Pancreas (tissue), 10 donors: ENCODE measurements around the gene ATF5. TPM values are rescaled to one million over a fixed set of nuclear protein-coding genes. Genes with fewer than 3 reads are reported as not detected.

ENCODE experiments used
- ATAC-seq, 4 donors: fragments of 200-7000 bp; cut with Tn5 transposase; one replicate each; pipeline versions ENCODE4 v1.8.0 to v1.9.1; 2020; ENCODE audit warnings: mild to moderate bottlenecking in 4 of 4, moderate library complexity in 4 of 4
- DNase-seq, 6 donors: peaks; one replicate each; pipeline ENCODE4 v3.0.0-alpha.2; 2020
- FAIRE-seq: peaks from 2 replicates; lab custom pipeline; 2012; peaks lifted over from hg19 to GRCh38; lab: Jason Lieb, UNC
- H3K27ac ChIP-seq, 4 donors: fragments of 200-600 bp; sonication (generic); 1 replicate in 3 of 4; 2 replicates in 1 of 4; pipeline versions ENCODE4 v1.5.0 to v1.8.0; 2020
- H3K27me3 ChIP-seq, 4 donors: fragments of 200-600 bp; one replicate each; pipeline ENCODE4 v1.8.0; 2021
- H3K36me3 ChIP-seq, 3 donors: fragments of 200-600 bp; sonication (generic) in 1 of 3; one replicate each; pipeline versions ENCODE4 v1.5.0 to v1.8.0; 2020 to 2021
- H3K4me1 ChIP-seq, 3 donors: fragments of 200-600 bp; one replicate each; pipeline ENCODE4 v1.8.0; 2021
- H3K4me3 ChIP-seq, 4 donors: fragments of 200-600 bp; sonication (generic) in 2 of 4; one replicate each; pipeline versions ENCODE4 v1.5.0 to v1.8.0; 2020 to 2021
- H3K9me3 ChIP-seq, 4 donors: fragments of 200-600 bp; one replicate each; pipeline ENCODE4 v1.8.0; 2021
- WGBS, 2 donors: extraction: QIAGEN DNeasy Blood & Tissue Kit; methylation state at CpG; one replicate each; pipeline ENCODE4 v1.1.7; 2013; 5-methylcytosine and 5-hydroxymethylcytosine counted together
- intact Hi-C, 3 donors: fragments of 100-400 bp; cut with DNase I; formaldehyde crosslinking; loops; one replicate each; pipeline versions ENCODE4 v1.11.1 to v1.14.2; 2022
- polyA plus RNA-seq, 2 donors: library from polyadenylated mRNA; stranded (reverse); fragments of 200-250 nt; gene quantifications; one replicate each; pipeline ENCODE4 v1.2.3, GENCODE V29; 2013
- total RNA-seq, 6 donors: library from RNA; stranded (reverse); fragmentation: NEBNext Ultra II Directional in 4 of 6; extraction: Animal tissue kit (Norgen Biotek cat#: 25700) in 4 of 6; gene quantifications; one replicate each; pipeline versions ENCODE4 v1.2.1 to v1.2.4, GENCODE V29; 2021 to 2023
- TF ChIP-seq, protein P1 (sequence below), 4 donors: fragments of 200-600 bp; sonication (generic) in 3 of 4; IDR thresholded peaks; one replicate each; pipeline versions ENCODE4 v1.5.0 to v1.8.0; 2021; ENCODE audit warnings: antibody characterized with exemption in 4 of 4
- donor health status: healthy with polysubstance abuse.
- donor health status: DM: no; HTN: no; CAD: no; lungs with moderate emphysema.
- donor health status: DM: no; HTN: no; CAD: no.
- donor health status: control.
- donor health status: control.
- donor health status: Bipolar disorder and iron deficiency.
- donor health status: DM: yes; HTN: yes; CAD: no.
- donor health status: DM: no; HTN: no; CAD: no.
- donor health status: DM: no; HTN: no; CAD: no.
- donor health status: DM: yes; HTN: yes; CAD: no.

ATF5 gene
- total and polyA plus RNA-seq, 8 donors = 8.2 to 25.7 (median 13.1) TPM

DNA sequence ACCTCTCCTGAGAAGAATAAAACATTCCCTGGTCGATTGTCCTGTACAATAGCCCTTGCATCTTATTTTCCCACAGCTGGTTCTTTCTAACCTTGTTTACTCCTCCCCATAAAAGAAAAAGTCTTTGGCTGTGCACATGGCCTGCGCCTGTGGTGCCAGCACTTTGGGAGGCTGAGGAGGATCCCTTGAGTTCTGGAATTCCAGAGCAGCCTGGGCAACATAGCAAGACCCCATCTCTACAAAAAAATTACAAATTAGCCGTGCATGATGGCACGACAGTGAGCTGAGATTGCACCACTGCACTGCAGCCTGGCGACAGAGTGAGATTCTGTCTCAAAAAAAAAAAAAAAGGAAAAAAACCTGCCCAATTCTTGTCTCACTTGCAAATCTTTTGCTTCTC lies 7.5 kb downstream of the ATF5 start:
- TF ChIP-seq, protein P1, sequence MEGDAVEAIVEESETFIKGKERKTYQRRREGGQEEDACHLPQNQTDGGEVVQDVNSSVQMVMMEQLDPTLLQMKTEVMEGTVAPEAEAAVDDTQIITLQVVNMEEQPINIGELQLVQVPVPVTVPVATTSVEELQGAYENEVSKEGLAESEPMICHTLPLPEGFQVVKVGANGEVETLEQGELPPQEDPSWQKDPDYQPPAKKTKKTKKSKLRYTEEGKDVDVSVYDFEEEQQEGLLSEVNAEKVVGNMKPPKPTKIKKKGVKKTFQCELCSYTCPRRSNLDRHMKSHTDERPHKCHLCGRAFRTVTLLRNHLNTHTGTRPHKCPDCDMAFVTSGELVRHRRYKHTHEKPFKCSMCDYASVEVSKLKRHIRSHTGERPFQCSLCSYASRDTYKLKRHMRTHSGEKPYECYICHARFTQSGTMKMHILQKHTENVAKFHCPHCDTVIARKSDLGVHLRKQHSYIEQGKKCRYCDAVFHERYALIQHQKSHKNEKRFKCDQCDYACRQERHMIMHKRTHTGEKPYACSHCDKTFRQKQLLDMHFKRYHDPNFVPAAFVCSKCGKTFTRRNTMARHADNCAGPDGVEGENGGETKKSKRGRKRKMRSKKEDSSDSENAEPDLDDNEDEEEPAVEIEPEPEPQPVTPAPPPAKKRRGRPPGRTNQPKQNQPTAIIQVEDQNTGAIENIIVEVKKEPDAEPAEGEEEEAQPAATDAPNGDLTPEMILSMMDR (IDR thresholded peaks at IDR 0.05) = no peak
- Histone ChIP-seq H3K27ac (no peak overlapping the region), H3K27me3 (no peaks in the 10 kb centered on the region), H3K4me3 (no peak overlapping the region), H3K4me1 (peaks cover 0 to 9% (median 3%) of the 10 kb centered on the region in 3 donors), H3K36me3 (no peaks in the 10 kb centered on the region), H3K9me3 (no peaks in the 10 kb centered on the region)
- ATAC-seq (no peak), FAIRE-seq (no peak), DNase-seq (no peak)
- intact Hi-C loops = loop anchor here in 2 of 3 donors (2.0 to 5.0 kb wide), 2 partner anchors 46 to 48 kb away; no protein-coding TSS in a partner anchor
- 62 to 67% methylated on average over 5 of the region's 5 CpGs for WGBS, 2 donors

DNA sequence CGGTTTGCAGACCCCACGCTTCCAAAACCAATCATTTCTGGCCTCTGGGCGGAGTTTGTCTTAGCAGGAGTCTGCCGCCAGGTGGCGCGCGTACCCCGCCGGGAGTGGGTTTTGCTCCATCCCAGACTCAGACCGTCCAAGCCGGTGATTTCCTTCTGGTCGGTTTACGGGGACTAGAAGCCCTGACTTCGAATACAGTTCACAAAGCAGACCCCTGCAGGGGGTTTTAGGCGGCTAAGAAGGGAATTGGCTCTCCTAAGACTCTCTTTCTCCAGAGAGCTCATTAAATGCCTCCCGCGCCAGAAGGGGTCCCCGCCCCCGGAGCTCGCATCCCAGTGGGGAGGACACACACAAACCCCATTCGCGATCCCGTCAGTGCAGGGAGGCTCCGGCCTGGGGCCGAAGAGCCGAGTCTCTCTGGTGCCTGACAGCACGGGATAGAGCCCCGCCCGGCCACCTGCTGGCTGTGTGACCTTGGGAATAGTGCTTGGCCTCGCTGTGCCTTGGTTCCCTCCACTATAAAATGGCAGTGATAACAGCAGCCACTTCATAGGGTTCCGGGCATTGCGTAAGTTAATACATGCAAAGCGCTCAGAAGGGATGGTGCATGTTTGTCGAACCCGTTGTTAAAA lies 8.9 kb downstream of the ATF5 start:
- Histone ChIP-seq H3K9me3 (no peaks in the 10 kb centered on the region), H3K27me3 (no peaks in the 10 kb centered on the region), H3K4me3 (peak overlapping the region in 2 of 4 donors; percentile 8 to 35), H3K27ac (peak overlapping the region in 1 of 4 donors; percentile 40), H3K36me3 (no peaks in the 10 kb centered on the region), H3K4me1 (peaks cover 0 to 16% (median 3%) of the 10 kb centered on the region in 3 donors)
- 7% methylated on average over 35 of the region's 35 CpGs for WGBS, 2 donors
- intact Hi-C loops = loop anchor here in 2 of 3 donors (2.0 to 5.0 kb wide), 2 partner anchors 44 to 47 kb away; no protein-coding TSS in a partner anchor
- DNase-seq (peak; percentile 61 to 96 (median 82)), ATAC-seq (peak; percentile 89 to 96 (median 91)), FAIRE-seq (no peak)
- TF ChIP-seq, protein P1 (IDR thresholded peaks at IDR 0.05) = peak; percentile 90 to 93 (median 91)

DNA sequence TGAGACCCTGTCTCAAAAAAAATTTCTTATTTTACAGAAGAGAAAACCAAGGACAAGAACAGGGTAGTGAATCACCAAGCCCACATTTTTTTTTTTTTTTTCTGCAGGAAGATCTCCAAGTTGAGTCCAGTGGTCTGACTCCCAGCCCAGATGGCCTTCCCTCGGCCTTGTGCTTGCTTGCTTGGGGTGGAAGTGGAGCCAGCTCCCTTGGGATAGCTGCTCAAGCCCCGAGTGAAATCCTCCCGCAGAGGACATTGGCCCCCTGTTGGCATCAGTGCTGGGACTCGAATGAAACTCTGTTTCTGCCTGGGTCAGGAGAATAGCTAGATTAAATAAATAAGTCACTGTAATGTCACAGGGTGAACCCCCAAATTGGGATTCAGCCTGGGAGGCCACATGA lies 9.7 kb downstream of the ATF5 start:
- WGBS, 2 donors = 52 to 56% methylated on average over 4 of the region's 4 CpGs
- H3K9me3 ChIP-seq = no peaks in the 10 kb centered on the region
- DNase-seq = no peak
- no peaks in the 10 kb centered on the region for H3K36me3 ChIP-seq
- no peak for ATAC-seq
- no peak for FAIRE-seq
- H3K27ac ChIP-seq = peak overlapping the region in 1 of 4 donors; percentile 40
- H3K27me3 ChIP-seq = no peaks in the 10 kb centered on the region
- TF ChIP-seq, protein P1 (IDR thresholded peaks at IDR 0.05) = no peak
- peaks cover 0 to 16% (median 3%) of the 10 kb centered on the region in 3 donors for H3K4me1 ChIP-seq
- H3K4me3 ChIP-seq = no peak overlapping the region
- intact Hi-C loops = loop anchor here in 1 of 3 donors (5.0 kb wide), 1 partner anchor 44 kb away; no protein-coding TSS in a partner anchor

DNA sequence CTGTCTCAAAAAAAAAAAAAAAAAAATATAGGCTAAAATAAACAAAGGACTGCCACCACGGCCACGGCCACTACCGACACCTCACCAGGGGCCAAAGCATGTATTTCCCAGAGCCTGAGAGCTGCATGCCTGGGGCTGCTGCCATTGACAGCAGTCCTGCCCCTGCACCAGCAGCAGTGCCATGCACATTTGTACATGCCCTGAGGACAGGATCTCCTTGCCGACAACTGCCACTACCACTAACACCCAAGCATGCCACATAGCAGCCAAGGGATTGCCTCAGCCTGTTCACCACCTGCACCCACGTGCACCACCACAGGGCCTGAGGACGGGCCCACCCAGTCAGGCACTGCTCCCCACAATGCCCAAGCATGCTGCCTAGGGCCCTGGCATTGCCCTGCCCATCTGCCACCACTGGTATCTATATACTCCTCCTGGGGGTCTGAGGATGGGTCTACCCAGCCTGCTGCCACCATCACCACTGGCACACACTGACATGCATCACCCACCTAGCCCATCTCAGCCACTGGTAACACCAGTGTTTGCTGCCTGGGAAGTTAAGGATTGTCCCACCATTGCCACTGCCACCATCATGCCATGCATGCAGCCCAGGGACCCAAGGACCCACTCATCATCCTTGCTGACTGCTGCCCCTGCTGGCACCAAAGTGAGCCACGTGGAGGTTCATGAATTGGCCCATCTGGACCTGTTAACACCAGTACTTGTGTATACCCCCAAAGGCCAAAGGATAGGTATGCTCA lies 10.9 kb downstream of the ATF5 start:
- no peak for FAIRE-seq
- DNase-seq = no peak

More for the DNA sequence above, 10.9 kb downstream of the ATF5 start:
- Histone ChIP-seq H3K4me1 (peaks cover 0 to 16% (median 3%) of the 10 kb centered on the region in 3 donors), H3K27ac (no peak overlapping the region), H3K4me3 (no peak overlapping the region), H3K9me3 (no peaks in the 10 kb centered on the region), H3K27me3 (no peaks in the 10 kb centered on the region), H3K36me3 (no peaks in the 10 kb centered on the region)
- intact Hi-C loops = loop anchor here in 1 of 3 donors (5.0 kb wide), 1 partner anchor 42 kb away; no protein-coding TSS in a partner anchor
- WGBS, 2 donors = 53 to 67% methylated on average over 7 of the region's 7 CpGs
- ATAC-seq = peak in 1 of 4 donors; percentile 2
- TF ChIP-seq, protein P1 (IDR thresholded peaks at IDR 0.05) = no peak
